ENCODE results near the gene KCTD18.

The KCTD18 gene

DNA sequence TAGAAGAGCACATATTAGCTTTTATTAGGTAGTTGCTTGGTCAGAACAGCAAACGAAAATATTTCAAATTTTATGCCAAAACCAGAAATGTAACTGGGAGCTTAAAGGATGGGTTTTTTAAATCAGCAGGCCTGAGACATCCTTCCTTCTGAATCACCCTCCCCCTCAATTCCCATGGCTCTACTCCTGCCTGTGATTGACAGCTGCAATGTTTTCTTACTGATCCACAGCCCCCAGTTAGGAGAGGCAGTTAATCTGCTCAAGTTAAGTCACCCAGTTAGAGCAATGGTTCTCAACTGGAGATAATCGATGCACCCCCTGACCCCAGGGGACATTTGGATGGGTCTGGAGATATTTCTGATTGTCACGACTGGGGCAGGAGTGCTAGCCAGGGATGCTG, 24.9 kb downstream of the KCTD18 start:
- DNase-seq = no peak

DNA sequence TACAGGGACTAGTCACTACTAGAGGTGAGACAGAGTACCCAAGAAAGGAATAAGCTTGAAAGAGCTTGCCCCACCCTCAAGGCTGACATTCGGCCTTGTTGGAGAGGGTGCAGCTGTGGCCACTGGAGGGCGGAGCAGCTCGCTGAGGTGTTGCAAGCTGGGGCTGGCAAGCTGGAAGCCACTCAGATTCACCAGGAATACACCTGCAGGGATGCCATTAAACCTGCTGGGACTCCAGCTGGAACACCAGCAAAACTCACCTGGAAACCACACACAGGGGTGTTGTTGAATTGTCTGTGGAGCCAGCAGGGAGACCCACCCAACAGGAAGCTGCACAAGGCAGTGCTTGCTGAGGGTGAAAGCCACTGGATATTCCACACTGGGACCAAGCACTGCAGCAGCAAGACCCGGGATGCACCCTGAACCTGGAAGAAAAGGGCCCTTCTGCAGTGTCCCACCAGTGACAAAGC, 26.1 kb downstream of the KCTD18 start:
- peak; percentile 67 for DNase-seq

DNA sequence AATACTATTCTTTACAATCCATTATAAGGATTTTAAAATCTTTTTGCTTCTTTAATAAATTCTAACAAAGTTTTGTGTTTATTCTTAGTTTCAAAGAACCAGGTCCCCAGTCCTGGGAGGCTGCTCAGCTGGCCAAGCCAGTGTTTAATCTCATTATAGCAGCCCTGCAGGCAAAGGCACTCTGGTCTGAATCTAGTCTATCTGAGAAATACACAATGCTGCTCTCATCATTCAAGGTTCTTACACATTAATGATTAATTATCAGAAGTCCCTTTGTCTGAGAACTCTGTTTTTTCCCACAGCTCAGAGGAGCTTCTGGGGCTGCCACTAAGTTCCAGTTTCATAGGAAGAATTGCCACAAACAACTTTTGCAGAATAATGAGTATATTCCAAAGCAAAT, 27.7 kb downstream of the KCTD18 start:
- DNase-seq = no peak

DNA sequence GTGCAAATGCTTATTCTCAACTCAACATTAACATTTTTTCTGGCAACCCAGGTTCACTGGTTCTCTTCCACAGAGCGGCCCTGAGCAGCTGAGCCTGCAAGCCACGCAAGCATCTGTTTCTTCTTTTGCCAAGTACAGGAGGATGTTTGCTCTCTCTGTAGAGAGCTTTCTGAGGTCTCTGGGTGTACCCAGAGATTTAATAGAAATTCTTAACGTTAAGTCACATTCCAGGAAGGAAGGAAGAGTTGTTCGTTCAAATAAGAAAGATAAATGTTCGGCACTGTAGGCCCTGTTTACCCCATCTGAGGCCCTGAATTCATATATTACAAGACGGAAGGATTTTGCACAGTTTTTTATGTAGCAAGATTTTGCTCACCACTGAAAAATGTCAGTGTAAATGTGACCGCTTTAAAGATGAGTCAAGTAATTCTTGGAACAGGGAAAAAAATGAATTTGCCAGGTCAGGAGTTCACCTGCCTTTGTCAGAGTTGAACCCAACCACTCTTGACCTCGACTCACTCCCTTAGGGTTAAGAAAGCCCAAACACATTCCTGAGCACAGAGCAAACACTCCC, 30.1 kb downstream of the KCTD18 start:
- DNase-seq = no peak

DNA sequence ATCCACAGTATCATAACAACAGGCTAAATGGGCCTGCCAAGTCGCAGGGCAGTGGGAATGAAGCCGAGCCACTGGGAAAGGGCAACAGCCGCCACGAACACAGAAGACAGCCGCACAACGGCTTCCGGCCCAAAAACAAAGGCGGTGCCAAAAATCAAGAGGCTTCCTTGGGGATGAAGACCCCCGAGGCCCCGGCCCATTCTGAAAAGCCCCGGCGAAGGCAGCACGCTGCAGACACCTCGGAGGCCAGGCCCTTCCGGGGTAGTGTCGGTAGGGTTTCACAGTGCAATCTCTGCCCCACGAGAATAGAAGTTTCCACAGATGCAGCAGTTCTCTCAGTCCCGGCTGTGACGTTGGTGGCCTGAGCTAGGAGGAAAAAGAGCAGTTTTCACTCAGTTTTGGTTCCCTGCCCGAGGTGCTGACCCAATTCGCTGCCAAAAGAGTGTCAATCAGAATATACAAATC, 32.2 kb downstream of the KCTD18 start:
- no peak for DNase-seq

DNA sequence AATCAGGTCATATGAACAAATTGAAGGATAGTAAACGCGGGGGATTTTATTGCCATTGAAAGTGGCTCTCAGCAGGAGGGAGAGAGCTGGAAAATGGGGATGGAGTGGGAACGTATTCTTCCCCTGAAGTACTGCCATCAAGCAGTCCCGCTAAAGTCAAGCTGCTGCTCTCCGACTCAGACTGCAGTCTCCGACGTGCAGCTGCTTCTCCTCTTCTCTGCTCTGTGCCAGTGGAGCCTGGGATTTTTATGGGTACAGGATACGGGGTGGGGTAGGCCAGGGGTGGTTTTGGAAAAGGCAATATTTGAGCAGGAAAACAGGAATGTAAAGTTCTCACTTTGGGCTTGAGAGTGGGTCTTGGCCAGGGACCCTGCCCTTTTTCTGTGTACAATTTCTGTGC, 33.0 kb downstream of the KCTD18 start:
- no peak for DNase-seq

DNA sequence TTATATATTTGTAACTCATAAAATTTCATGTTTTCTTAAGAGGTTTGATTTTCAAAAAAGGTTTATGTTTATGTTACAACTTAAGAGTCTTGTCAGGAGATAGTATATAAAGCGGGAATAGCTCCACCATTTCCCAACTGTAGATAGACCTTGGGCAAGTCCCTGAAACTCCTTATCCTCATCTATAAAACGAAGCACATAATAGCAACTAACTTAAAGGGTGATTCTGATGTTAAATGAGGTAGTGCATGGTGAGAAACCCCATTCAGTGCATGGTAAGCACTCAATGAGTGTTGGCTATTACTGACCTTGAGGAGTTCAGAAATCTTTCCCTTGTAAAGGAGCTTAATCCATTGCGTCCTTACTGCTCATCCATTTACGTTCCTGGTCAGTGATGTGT, 34.1 kb downstream of the KCTD18 start:
- DNase-seq = no peak

DNA sequence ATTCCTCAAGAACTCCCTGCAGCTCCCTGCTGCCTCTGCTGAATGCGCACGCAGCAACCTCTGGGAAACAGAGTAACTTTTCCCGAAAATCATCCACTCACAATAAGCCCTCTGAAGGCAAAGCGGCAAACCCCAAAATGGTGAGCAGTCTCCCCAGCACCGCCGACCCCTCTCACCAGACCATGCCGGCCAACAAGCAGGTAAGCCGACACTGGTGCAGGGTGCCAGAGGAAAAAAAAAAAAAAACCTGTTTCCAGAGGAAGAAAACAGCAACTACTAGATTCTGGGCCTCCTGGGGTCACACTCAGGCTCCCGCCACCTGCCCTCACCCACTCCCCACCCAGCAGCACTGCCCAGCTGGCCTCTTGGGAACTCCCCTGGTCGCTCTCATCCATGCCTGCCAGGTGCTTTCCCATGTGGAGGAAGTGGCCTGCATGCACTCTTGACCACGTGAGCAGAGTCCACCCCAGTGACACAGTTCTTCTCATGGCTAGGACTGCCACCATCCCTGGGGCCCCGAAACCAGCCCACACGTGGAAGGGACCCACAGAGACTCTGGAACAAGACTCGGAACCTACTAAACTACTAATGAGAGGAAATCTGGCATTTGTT, 36.9 kb downstream of the KCTD18 start:
- DNase-seq = no peak

DNA sequence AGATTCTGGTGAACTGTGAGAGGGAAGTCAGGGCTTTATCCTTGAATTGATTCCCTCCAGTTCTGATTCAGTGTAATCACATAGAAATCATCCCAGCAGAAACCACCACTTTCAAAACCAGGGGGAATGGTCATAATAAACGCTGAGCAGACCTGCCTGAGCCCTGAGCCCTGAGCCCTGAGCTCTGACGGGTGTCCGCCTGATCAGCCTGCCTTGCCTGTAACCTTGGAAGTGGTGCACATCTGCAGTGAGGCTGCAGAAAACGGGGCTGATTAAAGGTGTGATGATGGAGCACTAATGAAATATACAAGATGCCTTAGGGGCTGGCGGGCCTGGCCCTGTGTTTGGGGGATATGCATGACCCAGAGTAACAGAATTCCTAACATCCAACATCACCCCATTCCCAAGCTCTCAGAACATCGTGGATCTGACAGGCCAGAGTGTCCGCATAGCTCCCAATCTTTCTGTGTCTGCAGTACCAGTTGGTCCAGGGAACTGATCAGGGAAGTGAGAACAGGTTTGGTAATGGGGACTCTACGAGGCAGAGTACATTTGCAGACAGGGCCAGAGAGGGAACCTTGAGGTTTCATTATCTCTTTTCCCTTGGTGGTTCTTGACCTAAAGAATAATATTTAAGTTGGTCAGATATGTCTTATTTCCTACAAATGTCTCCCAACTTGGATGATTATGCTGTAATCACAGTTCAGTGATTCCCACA, 37.8 kb downstream of the KCTD18 start:
- no peak for DNase-seq

DNA sequence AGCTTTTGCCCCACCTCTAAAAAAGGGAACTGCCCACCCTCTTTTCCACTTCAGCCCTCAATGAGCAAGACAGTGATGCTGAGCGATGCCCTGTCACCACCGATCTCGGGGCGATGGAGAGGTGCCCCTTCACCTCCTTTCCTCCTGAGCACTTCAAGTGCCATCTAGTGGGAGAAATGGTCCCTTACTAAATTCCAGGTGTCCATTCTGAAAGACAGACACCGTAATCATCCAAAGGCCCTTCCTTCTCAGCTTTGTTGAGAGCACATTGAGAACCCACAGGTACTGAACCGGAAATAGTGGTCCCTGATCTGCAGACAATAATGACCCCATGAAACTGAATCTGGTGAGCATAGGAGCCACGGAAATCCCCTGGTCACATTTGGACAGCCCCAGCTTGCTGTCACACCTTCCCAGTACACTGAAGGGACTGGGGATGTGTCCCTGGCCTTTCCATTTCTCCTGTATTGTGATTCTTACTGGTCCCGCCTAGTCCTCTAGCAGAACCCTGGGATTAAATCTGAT, 38.5 kb downstream of the KCTD18 start:
- DNase-seq = peak; percentile 16

DNA sequence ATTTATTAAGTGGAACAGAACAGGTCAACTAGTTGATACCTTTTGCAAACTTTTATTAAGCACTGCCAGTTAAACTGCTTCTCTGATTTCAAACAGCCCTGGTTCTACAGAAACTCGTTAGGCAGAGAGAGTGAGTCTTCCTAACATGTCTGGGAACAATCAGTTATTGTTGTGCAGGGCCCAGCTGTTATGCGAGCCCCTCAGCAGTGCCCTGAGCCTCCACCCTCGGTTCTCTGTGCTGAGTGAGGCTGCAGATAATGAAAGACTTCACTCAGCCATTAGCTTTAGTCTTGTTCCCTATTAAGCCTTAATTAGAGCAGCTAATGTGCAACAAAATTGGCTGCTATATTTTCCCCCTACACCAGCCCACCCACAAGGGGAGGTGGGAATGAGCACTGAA, 39.6 kb downstream of the KCTD18 start:
- no peak for DNase-seq

DNA sequence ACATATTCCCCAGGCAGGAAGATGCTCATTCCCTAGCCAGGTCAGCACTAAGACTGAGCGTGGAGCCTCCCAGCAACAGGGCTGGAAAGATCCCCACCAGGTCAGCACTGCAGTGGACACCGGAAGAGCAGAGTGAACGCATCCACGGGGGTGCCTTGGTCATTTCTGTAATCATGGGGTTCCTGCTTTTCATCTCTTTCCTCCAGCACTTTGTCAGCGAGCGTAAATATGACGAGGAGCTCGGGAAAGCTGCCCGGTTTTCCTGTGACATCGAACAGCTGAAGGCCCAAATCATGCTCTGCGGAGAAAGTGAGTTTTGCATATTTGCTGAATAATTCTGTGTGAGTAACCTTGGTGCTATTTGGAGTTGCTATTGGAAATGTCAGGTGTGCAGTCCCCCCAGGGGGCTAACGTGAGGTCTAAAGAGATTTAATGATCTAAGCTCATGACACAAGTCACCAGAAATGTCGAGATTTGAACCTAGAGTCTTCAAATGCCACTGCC, 40.1 kb downstream of the KCTD18 start:
- no peak for DNase-seq

DNA sequence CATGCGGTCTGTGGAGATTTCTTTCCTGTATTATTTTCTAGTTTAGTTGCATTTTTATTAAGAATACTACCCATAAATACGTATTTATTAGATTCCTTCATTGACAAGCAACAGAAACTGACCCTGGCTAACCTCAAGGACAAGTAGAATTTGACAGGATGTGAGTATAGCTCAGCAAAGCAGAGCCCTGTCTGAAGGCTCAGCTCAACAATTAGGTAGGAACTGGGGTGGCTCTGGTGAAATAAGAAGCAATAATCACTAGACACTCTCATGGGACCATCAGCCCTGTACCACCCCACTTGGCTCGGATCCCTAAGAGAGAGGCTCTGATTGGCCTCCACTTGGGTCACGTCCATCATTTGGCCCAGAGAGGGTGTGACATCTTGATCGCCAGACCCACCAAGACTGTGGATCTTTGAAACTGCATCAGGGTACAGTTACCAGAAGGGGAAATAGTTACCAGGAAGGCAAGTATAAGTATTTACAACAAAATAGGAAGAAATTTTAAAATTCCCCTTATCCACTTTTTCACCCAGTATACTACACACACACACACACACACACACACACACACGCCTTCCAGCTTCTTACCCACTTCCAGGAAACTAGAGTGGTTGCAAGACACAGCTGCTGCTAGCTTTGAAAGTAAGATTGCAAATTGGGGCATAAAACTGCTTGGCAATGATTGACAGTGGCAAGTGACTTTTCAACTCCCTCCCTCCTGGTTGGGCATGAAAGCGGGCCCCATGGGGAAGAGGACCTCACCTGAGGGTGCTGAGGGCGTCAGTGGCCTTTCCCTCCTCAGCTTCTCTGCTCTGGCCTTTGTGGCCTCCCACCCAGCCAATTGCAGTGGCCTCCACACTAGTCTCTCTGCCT, 41.8 kb downstream of the KCTD18 start:
- no peak for DNase-seq

DNA sequence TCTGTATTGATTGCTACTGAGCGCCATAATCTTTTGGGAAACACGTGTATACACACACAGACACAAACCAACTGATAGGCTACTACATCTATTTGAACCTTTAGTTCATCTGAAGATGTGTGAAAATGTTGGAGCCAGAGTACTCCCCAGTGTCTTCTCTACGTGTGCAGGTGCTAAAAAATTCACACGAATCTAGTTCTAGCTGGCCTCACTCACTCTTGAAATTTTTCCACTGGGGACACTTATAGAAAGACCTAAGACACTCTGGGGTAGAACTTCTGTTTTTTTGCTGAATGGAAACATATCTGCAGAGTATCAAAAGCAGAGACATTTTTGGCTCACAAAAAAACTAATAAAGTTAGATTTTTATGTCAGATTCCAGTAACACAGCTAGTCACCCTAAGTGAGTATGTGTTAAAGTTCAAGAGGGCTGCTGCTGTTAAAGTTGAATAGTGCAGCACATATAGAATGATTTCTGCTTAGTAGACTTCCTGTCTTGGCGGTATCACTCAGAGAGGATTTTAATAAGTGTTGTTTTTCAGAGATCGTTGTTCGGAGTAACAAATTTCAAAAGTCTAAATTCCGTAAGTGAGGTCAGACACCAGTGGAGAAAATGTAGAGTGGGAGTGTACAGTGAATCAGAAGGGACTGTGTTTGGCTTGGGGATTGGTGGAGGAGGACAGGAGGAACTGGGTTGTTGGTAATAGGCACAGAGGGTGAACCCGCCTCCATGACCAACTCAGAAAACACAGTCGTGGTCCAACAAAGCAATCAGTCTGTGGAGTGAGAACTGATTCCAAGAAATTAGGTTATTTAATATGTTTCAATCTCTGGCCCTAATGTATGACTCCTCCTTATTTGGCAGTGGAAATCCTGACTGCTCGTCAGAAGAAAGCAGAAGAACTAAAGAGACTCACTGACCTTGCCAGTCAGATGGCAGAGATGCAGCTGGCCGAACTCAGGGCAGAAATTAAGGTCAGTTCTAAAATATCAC, 43.1 kb downstream of the KCTD18 start:
- no peak for DNase-seq

DNA sequence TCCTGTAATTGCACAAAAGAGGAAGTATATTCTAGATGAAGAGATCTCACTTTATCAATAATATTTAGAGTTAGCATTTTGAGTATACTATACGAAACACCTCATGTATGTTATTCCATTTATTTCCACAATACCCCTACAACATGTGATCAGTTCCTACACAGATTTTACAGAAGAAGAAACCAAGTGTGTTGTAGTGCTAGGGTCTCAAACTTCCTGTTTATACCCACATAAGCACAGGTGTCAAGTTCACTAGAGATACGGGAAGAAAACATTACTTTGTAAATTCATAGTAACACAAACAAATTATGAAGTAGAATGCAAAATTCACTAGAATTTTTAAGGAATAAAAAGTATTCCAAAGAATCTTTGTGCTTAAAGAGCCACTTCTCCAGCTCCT, 46.4 kb downstream of the KCTD18 start:
- no peak for DNase-seq

DNA sequence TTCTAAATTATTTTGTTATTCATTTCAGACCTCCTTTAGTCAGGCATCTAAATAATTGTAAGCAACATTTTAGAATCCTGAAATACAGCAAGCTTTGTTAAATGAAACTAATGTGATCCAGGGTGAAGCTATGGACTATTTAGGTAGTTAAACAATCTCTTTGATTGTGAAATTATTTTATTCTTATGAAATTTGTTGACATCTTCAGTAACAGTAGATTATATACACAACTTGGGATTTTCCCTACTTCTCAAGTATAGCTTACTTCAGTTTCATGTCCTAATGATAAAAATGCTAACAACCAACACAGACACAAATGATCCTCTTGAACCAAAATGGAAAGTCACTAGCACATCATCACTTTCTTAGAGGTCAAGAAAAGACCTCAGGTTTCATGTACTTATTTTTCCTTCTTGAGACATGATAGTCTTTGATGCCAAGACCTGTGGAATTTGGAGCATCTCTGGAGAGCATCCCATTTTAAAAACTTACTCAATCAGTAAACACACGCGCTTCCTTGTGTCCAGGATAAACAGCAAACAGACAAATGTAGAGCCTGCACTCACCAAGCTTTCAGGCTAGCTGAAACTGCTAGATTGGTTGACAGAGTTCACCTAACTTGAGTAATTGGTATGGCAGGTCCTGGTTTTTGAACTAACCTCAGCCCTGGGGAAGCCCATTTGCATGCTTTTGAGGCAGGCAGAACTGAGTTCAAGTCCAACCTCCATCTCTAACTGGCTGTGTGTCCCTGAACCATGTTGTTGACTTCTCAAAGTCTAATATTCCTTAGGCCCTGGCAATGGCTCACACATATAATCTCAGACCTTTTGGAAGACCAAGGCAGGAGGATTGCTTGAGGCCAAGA, 47.8 kb downstream of the KCTD18 start:
- no peak for DNase-seq

DNA sequence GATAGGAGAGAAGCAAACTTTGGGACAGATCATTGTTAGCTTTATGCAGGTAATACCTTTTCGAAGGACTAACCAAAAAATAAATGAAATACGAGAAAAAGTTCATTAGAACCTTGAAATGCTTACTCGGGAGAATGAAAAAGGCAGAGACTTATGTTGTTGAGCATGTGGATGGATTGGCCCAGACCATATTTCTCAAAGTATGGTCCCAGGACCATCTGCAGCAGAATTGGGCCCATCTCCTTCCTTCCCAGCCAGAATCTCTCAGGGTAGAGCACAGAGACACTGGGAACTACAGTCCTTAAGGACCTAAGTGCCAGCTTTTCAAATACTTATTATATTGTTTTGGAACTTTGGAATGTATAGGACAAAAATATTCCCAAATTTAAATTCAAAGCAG, 50.8 kb downstream of the KCTD18 start:
- DNase-seq = no peak

DNA sequence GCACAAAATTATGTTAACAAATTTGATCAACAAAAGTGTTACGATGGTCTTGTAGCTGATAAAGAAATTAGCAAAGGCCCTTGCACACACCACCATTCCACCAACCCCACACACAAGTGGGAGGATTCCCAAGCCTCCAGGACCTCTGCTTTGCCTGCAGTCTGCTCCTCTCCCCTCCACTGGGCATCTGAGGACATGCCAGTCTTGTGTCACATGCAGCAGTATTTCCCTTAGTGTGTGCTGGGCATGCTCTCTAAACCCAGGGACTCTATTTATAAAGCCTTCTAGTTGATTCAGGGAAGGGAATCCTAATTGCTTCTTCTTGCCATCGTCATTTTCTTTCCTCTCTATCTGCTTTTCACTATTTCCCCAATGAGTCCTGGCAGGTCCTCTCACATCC, 53.3 kb downstream of the KCTD18 start:
- no peak for DNase-seq

DNA sequence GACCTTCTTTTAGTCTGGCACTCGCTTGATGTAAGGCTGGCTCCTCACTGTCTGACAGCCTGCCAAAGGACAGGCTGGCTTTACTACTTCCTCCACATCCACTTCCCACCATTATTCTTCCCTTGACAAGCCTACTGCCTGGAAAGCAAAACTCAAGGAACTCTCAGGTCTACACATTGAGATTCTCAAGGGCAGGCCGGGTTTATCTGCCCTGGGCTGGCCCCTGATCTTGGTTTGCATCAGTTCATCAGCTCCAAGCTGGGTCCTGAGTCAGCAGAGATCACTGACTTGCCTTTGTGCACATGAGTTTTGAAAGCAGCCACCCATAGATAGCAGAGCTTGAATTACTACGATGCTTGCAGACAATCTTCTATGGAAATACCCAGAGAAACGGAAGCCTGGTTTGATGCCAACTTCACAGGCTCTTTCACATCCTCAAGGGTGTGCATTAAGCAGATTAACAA, 53.9 kb downstream of the KCTD18 start:
- DNase-seq = no peak

Data from NCI-H2107 (cell line).